ENCODE data around the gene CSTPP1.

CSTPP1 gene

DNA sequence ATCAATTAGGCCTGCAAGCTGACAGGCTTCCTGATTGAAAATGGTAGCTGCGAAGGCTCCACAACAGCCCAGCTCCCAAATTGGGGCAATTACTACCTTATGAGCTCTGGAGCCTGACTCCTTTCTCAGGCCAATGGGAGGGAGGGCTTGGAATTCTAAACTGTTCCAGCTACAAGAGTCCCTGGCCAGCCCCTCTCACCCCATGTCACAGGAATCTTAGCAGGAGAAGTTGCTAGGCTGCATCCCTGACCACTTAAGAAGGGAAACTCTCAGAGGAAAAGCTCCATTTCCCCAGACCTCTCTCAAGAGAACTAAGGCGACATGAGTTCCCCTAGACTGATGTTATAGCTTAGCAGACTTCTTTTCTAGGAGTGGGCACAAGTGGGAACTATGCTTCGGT lies 23.1 kb upstream of the CSTPP1 start:
- Histone ChIP-seq H3K4me3 (ENCODE audit: insufficient read depth, low read length, poor library complexity, severe bottlenecking) (no peak overlapping the region), H3K27me3 (ENCODE audit: low read length) (peaks cover 4% of the 10 kb centered on the region; the same call in 1 of the 2 replicates), H3K9ac (ENCODE audit: low read length) (no peak overlapping the region)

GRCh38 chr11:46914363-46914762 lies 22.2 kb upstream of the CSTPP1 start:
- Histone ChIP-seq H3K9ac (ENCODE audit: low read length) (no peak overlapping the region), H3K9me3 (ENCODE audit: insufficient read depth, low read length) (no peaks in the 10 kb centered on the region), H3K4me3 (ENCODE audit: insufficient read depth, low read length, poor library complexity, severe bottlenecking) (no peak overlapping the region), H3K27ac (ENCODE audit: low read depth, low read length) (no peak overlapping the region), H3K36me3 (ENCODE audit: low read length) (no peaks in the 10 kb centered on the region), H2AFZ (ENCODE audit: low read depth, low read length, severe bottlenecking) (no peak overlapping the region), H3K79me2 (ENCODE audit: insufficient read depth, low read length) (no peaks in the 10 kb centered on the region), H4K20me1 (ENCODE audit: low read depth, low read length) (no peaks in the 10 kb centered on the region), H3K4me2 (ENCODE audit: low read depth, low read length, poor library complexity, severe bottlenecking) (no peak overlapping the region), H3K27me3 (ENCODE audit: low read length) (peaks cover 4% of the 10 kb centered on the region; the same call in 1 of the 2 replicates), H3K9me2 (replicated peaks; ENCODE audit: insufficient read depth, low read length) (no peaks in the 10 kb centered on the region), H3F3A (ENCODE audit: insufficient read depth) (peaks cover 2% of the 10 kb centered on the region; the same call in 1 of the 2 replicates)
- TF ChIP-seq EZH2phosphoT487 (conservative IDR thresholded peaks at IDR 0.05; ENCODE audit: low read length), result no peak
- TF ChIP-seq CTCF (IDR thresholded peaks at IDR 0.05; ENCODE audit: insufficient read depth, low read length, poor library complexity, severe bottlenecking), result no peak

More for the DNA sequence above, 23.1 kb upstream of the CSTPP1 start:
- Histone ChIP-seq H3K9me3 (ENCODE audit: insufficient read depth, low read length) (no peaks in the 10 kb centered on the region), H3K4me2 (ENCODE audit: low read depth, low read length, poor library complexity, severe bottlenecking) (no peak overlapping the region), H2AFZ (ENCODE audit: low read depth, low read length, severe bottlenecking) (no peak overlapping the region), H3K27ac (ENCODE audit: low read depth, low read length) (no peak overlapping the region), H3K36me3 (ENCODE audit: low read length) (no peaks in the 10 kb centered on the region), H3K79me2 (ENCODE audit: insufficient read depth, low read length) (no peaks in the 10 kb centered on the region), H3F3A (ENCODE audit: insufficient read depth) (no peaks in the 10 kb centered on the region), H3K9me2 (replicated peaks; ENCODE audit: insufficient read depth, low read length) (no peaks in the 10 kb centered on the region), H4K20me1 (ENCODE audit: low read depth, low read length) (no peaks in the 10 kb centered on the region)
- TF ChIP-seq EZH2phosphoT487 (conservative IDR thresholded peaks at IDR 0.05; ENCODE audit: low read length), result no peak
- TF ChIP-seq CTCF (IDR thresholded peaks at IDR 0.05; ENCODE audit: insufficient read depth, low read length, poor library complexity, severe bottlenecking), result no peak

- H3K9me3 ChIP-seq (ENCODE audit: insufficient read depth, low read length), result no peaks in the 10 kb centered on the region
- H4K20me1 ChIP-seq (ENCODE audit: low read depth, low read length), result no peaks in the 10 kb centered on the region
- no peak overlapping the region for H3K4me2 ChIP-seq (ENCODE audit: low read depth, low read length, poor library complexity, severe bottlenecking)
- H3K4me3 ChIP-seq (ENCODE audit: insufficient read depth, low read length, poor library complexity, severe bottlenecking), result no peak overlapping the region
- H3K36me3 ChIP-seq (ENCODE audit: low read length), result no peaks in the 10 kb centered on the region
- no peak overlapping the region for H3K9ac ChIP-seq (ENCODE audit: low read length)
- TF ChIP-seq EZH2phosphoT487 (conservative IDR thresholded peaks at IDR 0.05; ENCODE audit: low read length), result no peak
- no peak for TF ChIP-seq CTCF (IDR thresholded peaks at IDR 0.05; ENCODE audit: insufficient read depth, low read length, poor library complexity, severe bottlenecking)
- H3K9me2 ChIP-seq (replicated peaks; ENCODE audit: insufficient read depth, low read length), result no peaks in the 10 kb centered on the region
- H3F3A ChIP-seq (ENCODE audit: insufficient read depth), result peaks cover 6% of the 10 kb centered on the region; the same call in 1 of the 2 replicates
- no peak overlapping the region for H3K27ac ChIP-seq (ENCODE audit: low read depth, low read length)
- H3K27me3 ChIP-seq (ENCODE audit: low read length), result peaks cover 4% of the 10 kb centered on the region; the same call in 1 of the 2 replicates
- no peaks in the 10 kb centered on the region for H3K79me2 ChIP-seq (ENCODE audit: insufficient read depth, low read length)
- H2AFZ ChIP-seq (ENCODE audit: low read depth, low read length, severe bottlenecking), result no peak overlapping the region
Measured at GRCh38 chr11:46914910-46915309, 21.7 kb upstream of the CSTPP1 start.
